ENCODE data around the gene GRM2. TPM values are rescaled to one million over a fixed set of nuclear protein-coding genes. Genes with fewer than 3 reads are reported as not detected.
"Not testable (repeated sequence)": the region's sequence is repeated elsewhere in the genome, so short reads cannot be mapped to it uniquely, and the experiment has no call there.

The GRM2 gene
- polyA plus RNA-seq, 1 donor: 0.52 TPM

GRCh38 chr3:51722362-51722761, 15.5 kb downstream of the GRM2 start:
- DNase-seq: no peak

- DNase-seq: no peak
Measured at GRCh38 chr3:51727500-51727899, 20.6 kb downstream of the GRM2 start.

GRCh38 chr3:51729042-51729633, 22.3 kb downstream of the GRM2 start:
- DNase-seq: no peak

- no peak for DNase-seq
Measured at GRCh38 chr3:51733859-51734571, 27.1 kb downstream of the GRM2 start.

- DNase-seq: no peak
Measured at GRCh38 chr3:51734572-51734907, 27.7 kb downstream of the GRM2 start.

- DNase-seq: no peak
Measured at GRCh38 chr3:51735039-51735438, 28.2 kb downstream of the GRM2 start.

- DNase-seq: no peak
Measured at GRCh38 chr3:51735950-51736349, 29.1 kb downstream of the GRM2 start.

GRCh38 chr3:51739110-51739509, 32.2 kb downstream of the GRM2 start:
- no peak for DNase-seq

- DNase-seq: not testable (repeated sequence)
Measured at GRCh38 chr3:51742320-51742719, 35.5 kb downstream of the GRM2 start.

- DNase-seq: not testable (repeated sequence)
Measured at GRCh38 chr3:51742978-51743377, 36.1 kb downstream of the GRM2 start.

GRCh38 chr3:51747840-51748239, 41.0 kb downstream of the GRM2 start:
- DNase-seq: no peak

- DNase-seq: no peak
Measured at GRCh38 chr3:51748327-51748726, 41.5 kb downstream of the GRM2 start.

GRCh38 chr3:51750878-51751277, 44.0 kb downstream of the GRM2 start:
- DNase-seq: no peak

- DNase-seq: no peak
Measured at GRCh38 chr3:51751287-51751686, 44.4 kb downstream of the GRM2 start.

- not testable (repeated sequence) for DNase-seq
Measured at GRCh38 chr3:51753763-51754750, 47.2 kb downstream of the GRM2 start.

- DNase-seq: no peak
Measured at GRCh38 chr3:51759203-51759602, 52.3 kb downstream of the GRM2 start.

Other genes with a start within 250 kb of the GRM2 start
- 32.3 TPM for gene DCAF1, start 207.1 kb upstream of the GRM2 start, polyA plus RNA-seq (ENCODE audit: insufficient read length)
- 20.8 TPM for gene RAD54L2, start 168.3 kb upstream of the GRM2 start, polyA plus RNA-seq (ENCODE audit: insufficient read length)
- gene TEX264, start 35.8 kb upstream of the GRM2 start, polyA plus RNA-seq (ENCODE audit: insufficient read length): 57.3 TPM
- not detected for gene IQCF6, start 72.2 kb downstream of the GRM2 start, polyA plus RNA-seq (ENCODE audit: insufficient read length)
- gene IQCF2, start 154.5 kb downstream of the GRM2 start, polyA plus RNA-seq (ENCODE audit: insufficient read length): not detected
- not detected for gene IQCF5, start 168.5 kb downstream of the GRM2 start, polyA plus RNA-seq (ENCODE audit: insufficient read length)
- gene IQCF1, start 196.3 kb downstream of the GRM2 start, polyA plus RNA-seq (ENCODE audit: insufficient read length): not detected
- 17.6 TPM for gene RRP9, start 234.8 kb downstream of the GRM2 start, polyA plus RNA-seq (ENCODE audit: insufficient read length)
- 18.0 TPM for gene PARP3, start 235.3 kb downstream of the GRM2 start, polyA plus RNA-seq (ENCODE audit: insufficient read length)
- 0.48 TPM for gene GPR62, start 248.3 kb downstream of the GRM2 start, polyA plus RNA-seq (ENCODE audit: insufficient read length)